GM21529 (cell line): ENCODE data around the gene WNT6.

ENCODE experiments used
- ATAC-seq: cut with Tn5 transposase; IDR thresholded peaks from one replicate; pipeline ENCODE4 v1.9.1; 2021; ENCODE audit not compliant: unreplicated experiment

WNT6 gene

GRCh38 chr2:218859556-218859987 is at the start of gene WNT6:
Gene WNT6, plus strand, starts transcription at chr2:218859805. Its CDS starts 233 bp downstream, at chr2:218860038.
- no peak for ATAC-seq

- no peak for ATAC-seq
Observed at GRCh38 chr2:218810256-218810655, 49.3 kb upstream of the WNT6 start.

GRCh38 chr2:218811382-218811781 is 48.2 kb upstream of the WNT6 start:
- ATAC-seq = no peak

- no peak for ATAC-seq
Observed at GRCh38 chr2:218812096-218812815, 47.3 kb upstream of the WNT6 start.

GRCh38 chr2:218812861-218813260 is 46.7 kb upstream of the WNT6 start:
- ATAC-seq = no peak

- ATAC-seq = no peak
Observed at GRCh38 chr2:218813771-218814460, 45.7 kb upstream of the WNT6 start.

GRCh38 chr2:218814540-218815243 is 44.9 kb upstream of the WNT6 start:
- no peak for ATAC-seq

- no peak for ATAC-seq
Observed at GRCh38 chr2:218815244-218815637, 44.4 kb upstream of the WNT6 start.

GRCh38 chr2:218815649-218816048 is 44.0 kb upstream of the WNT6 start:
- no peak for ATAC-seq

- ATAC-seq = no peak
Observed at GRCh38 chr2:218816561-218817011, 43.0 kb upstream of the WNT6 start.

- ATAC-seq = no peak
Observed at GRCh38 chr2:218819093-218819492, 40.5 kb upstream of the WNT6 start.

GRCh38 chr2:218820746-218821369 is 38.7 kb upstream of the WNT6 start:
- no peak for ATAC-seq

- no peak for ATAC-seq
Observed at GRCh38 chr2:218821605-218822211, 37.9 kb upstream of the WNT6 start.

GRCh38 chr2:218822622-218823021 is 37.0 kb upstream of the WNT6 start:
- ATAC-seq = no peak

- ATAC-seq = no peak
Observed at GRCh38 chr2:218823196-218823855, 36.3 kb upstream of the WNT6 start.

GRCh38 chr2:218824004-218824403 is 35.6 kb upstream of the WNT6 start:
- no peak for ATAC-seq

- no peak for ATAC-seq
Observed at GRCh38 chr2:218826791-218827190, 32.8 kb upstream of the WNT6 start.

GRCh38 chr2:218827701-218828476 is 31.7 kb upstream of the WNT6 start:
- no peak for ATAC-seq

- no peak for ATAC-seq
Observed at GRCh38 chr2:218828477-218828778, 31.2 kb upstream of the WNT6 start.
